ENCODE results near the gene SF3B3.
"Not testable (repeated sequence)": the region's sequence is repeated elsewhere in the genome, so short reads cannot be mapped to it uniquely, and the experiment has no call there.

The SF3B3 gene

DNA sequence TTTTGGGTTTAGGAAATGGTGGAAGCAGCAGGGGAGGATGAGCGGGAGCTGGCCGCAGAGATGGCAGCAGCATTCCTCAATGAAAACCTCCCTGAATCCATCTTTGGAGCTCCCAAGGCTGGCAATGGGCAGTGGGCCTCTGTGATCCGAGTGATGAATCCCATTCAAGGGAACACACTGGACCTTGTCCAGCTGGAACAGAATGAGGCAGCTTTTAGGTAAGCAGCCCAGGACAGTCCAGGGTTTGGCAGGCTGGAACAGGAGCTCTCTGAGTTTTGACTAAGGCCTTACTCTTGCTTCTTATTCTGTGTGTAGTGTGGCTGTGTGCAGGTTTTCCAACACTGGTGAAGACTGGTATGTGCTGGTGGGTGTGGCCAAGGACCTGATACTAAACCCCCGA is 41.4 kb downstream of the SF3B3 start:
- DNase-seq (ENCODE audit: low read depth, low spot score): no peak

DNA sequence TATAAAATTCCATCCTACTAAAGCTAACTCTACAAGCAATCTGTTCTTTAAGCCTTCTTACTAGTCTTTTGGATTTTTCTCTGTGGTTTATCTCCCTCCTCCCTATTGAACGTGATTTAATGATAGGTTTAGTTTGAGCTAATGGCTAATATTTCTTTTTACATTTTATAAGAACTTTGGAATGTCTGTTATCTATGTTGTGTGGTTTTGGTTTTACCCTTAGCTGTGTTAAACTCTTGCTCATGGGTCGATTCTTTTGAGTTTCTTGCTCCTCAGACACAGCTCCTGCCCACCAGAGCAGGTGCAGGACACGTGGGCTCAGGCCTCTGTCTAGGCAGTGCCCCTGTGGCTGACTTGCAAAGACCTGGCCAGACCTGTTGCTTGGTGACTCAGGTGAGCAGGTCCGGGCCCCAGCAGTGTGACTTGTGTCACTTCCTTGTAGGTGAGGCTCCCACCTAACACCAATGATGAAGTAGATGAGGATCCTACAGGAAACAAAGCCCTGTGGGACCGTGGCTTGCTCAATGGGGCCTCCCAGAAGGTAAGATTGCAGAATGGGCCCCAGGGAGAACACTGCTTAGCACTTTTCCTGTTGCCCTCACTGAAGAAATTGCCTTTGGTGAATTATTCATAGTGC is 45.1 kb downstream of the SF3B3 start:
- DNase-seq (ENCODE audit: low read depth, low spot score): no peak

DNA sequence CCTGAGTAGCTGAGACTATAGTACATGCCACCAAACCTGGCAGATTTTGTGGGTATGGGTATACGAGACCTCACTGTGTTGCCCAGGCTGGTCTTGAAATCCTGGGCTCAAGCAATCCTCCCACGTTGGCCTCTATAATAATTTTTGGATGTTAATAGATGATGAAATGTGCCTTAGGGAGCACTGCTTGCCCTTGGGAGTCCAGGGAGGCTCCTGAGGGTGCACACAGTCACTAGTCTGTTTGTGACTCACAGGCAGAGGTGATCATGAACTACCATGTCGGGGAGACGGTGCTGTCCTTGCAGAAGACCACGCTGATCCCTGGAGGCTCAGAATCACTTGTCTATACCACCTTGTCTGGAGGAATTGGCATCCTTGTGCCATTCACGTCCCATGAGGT is 46.1 kb downstream of the SF3B3 start:
- DNase-seq (ENCODE audit: low read depth, low spot score): no peak

DNA sequence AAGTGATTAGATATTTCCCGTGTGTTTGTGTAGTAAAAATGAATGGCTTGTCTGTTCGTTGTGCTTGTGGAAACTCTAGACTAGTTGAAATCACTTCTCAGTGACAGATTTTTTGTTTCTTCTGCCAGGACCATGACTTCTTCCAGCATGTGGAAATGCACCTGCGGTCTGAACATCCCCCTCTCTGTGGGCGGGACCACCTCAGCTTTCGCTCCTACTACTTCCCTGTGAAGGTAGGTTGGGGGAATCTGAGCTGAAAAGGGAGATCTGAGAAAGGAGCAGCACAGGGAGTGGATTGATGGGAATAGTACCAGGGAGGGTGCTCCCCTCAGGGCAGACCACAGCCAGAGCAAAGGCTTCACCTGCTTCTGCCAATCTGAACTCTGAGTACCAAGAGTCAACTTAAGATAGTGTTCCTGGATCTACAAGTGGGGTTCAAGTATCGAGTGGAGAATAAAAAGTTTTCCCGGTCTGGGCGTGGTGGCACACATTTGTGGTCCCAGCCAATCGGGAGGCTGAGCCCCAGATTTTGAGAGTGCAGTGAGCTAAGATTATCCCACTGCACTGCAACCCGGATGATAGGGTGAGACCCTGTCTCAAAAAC is 47.5 kb downstream of the SF3B3 start:
- DNase-seq (ENCODE audit: low read depth, low spot score): no peak

DNA sequence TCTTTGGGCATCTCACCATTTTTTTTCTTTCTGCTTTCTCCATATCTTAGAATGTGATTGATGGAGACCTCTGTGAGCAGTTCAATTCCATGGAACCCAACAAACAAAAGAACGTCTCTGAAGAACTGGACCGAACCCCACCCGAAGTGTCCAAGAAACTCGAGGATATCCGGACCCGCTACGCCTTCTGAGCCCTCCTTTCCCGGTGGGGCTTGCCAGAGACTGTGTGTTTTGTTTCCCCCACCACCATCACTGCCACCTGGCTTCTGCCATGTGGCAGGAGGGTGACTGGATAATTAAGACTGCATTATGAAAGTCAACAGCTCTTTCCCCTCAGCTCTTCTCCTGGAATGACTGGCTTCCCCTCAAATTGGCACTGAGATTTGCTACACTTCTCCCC is 48.0 kb downstream of the SF3B3 start:
- DNase-seq (ENCODE audit: low read depth, low spot score): no peak

DNA sequence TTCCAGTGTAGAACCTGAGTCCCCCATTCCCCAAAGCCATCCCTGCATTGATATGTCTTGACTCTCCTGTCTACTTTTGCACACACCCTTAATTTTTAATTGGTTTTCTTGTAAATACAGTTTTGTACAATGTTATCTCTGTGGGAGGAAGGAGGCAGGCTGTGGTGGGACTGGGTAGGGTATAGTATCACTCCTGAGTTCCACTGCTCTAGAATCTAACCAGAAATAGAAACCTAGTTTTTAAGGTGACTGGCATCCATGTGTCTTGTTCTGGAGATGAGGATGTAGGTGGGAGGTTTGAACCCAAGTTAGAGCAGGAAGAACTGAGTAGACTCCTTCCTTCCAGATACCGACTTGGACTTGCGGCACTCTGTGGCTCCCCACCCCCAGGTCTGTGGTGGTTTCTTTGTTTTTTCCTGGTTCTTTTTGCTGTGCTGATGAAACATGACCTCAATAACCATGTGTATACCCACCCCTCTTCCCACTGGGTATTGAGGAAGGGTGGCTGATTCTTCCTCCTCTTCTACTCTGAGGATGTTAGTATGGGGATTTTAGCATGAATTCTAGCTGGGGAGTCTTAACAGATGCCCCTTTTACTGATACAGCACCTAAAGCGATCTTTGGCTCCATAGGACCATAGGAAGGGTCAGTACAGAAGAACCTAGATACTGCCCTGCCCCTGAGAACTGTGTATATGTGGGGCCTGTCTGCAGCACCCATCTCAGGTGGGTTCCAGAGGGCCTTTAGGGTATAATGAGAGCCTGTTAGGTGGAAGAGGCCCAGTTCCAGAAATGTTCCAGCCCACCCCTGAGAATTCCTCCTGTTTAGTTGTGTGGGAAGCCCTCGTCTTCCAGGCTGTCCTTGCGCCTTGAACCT is 48.7 kb downstream of the SF3B3 start:
- DNase-seq (ENCODE audit: low read depth, low spot score): no peak

DNA sequence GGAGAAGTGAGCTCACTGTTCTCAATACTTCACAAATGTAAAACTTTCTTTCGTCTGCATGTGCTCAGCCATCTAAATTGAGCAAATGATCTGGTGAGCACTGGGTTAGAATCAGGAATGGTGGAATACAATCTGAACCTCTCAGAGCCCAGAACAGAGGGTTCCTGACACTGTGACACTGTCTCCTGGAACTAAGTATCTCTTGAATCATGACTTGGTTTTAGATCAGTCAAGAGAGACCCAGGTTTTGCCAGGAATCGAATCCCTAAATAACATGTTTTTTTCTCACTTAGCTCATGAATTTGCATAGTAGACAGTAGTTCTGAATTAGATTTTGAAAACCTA is 49.3 kb downstream of the SF3B3 start:
- DNase-seq (ENCODE audit: low read depth, low spot score): no peak

DNA sequence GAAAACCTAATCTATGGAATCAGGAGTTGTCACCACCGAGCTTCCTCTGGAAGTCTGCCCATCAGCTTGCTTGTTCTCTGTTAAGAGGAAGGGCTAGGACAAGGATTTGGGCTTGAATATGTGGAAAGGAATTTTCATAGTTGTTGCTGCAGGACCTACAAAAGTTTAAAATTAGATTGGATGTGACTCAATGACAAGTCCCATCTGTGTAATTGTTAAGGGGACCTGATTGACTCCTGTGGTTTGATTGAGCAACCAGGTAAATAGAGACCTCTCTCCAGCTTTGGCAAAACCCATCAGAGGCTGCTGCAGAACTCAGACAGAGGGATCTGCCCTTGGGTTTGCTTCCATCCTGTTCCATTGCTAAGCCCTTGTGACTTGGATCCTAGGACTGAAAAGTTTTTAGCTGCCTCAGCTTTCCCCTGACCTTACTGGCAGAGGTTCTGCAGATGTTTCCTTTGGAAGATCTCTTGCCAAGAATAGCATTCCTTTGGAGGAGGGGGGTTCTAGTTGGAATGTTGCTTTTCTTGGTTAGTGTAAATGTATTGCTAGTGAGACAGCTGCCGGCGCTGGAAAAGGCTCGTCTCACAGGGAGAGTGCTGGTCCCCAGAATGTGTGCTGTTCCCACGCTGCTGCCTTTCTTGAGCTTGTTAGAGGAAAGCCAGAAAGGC is 50.0 kb downstream of the SF3B3 start:
- peak; percentile 95 for DNase-seq (ENCODE audit: low read depth, low spot score)

DNA sequence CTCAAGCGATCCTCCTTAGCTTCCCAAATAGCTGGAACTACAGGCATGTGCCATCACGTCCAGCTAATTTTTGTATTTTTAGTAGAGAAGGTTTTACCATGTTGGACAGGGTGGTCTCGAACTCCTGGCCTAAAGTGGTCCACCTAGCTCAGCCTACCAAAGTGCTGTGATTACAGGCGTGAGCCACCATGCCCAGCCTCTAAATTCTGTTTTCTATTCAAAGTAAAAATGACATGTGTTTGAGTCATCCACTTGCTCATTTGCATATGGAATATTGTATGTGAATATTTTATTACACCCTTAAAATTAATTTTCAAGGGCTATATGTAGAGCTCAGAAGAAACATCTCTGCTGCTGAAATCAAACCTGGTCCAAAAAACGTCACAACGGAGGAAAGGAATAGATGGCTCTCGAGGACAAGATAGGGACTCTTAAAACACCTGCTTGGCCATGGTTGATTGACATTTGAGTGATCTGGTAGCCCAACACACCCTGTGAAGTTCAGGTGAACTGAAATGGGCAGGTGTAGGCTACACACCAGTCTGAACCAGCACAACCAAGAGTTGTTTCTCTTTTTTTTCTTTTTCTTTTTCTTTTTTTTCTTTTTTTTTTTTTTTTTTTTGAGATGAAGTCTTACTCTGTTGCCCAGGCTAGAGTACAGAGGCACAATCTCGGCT is 51.1 kb downstream of the SF3B3 start:
- DNase-seq (ENCODE audit: low read depth, low spot score): no peak

DNA sequence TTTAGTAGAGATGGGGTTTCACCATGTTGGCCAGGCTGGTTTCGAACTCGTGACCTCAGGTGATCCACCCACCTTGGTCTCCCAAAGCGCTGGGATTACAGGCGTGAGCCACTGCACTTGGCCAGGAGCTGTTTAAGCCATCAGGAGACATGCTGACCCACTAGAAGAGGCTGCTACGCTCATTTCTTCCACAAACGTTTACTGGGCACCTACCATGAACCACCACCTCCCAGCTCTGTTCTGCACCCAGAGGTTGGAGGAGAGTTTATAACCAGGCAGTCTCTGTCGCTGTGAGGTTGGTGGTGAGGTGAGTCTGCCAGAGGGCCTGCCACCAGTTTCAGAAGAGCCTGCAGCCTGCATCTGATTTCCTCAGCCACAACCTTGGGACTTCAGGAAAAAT is 51.8 kb downstream of the SF3B3 start:
- DNase-seq (ENCODE audit: low read depth, low spot score): no peak

DNA sequence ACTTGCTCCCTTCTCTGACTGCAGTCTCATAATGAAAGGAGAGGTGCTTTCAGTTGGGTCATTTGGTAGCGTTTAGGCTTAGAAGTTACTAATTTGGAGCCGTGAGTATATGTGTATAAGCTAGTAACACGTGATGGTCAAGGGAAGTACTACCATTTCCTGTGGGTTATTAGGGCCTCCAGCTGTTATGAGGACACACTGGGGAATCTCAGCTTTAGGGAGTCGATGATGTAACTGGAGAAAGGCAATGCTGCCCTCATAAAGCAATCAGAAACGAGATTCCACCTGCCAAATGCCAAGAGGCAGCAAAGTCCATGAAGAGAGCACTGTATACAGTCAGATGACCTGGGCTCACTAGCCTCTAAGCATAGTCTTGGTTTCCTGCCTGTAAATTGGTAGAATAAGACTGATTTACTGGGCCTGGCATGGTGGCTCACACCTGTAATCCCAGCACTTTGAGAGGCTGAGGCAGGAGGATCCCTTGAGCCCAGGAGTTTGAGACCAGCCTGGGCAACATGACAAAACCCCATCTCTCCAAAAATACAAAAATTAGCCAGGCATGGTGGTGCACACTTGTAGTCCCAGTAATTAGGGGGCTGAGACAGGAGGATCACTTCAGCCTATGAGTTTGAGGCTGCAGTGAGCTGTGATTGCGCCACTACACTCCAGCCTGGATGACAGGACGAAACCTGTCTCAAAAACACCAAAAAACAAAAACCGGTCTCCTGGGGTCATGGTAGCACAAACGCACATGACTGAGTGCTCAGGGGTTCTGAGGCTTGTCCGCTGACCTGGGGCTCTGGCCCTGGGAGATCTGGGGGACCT is 53.0 kb downstream of the SF3B3 start:
- no peak for DNase-seq (ENCODE audit: low read depth, low spot score)

DNA sequence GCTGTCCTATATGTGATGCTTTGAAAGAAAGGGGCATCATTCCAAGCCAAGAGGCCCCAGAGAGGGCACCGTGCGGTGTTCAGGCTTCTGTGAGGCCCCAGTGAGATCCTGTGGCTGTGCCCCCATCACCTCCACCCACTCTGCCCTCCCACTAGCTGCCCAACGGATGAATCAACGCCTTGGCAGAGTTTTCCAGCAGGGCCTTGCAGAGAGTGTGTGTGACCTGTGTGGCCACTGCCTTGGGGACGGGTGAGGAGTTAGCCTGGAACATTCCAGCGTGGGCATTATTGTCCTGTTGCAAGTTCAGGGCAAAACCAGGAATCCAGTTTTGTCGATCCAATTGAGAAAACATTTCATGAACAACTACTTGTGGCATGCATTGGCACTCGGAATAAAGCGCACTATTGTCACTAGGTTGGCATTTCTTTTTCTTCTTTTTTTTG is 53.7 kb downstream of the SF3B3 start:
- no peak for DNase-seq (ENCODE audit: low read depth, low spot score)

DNA sequence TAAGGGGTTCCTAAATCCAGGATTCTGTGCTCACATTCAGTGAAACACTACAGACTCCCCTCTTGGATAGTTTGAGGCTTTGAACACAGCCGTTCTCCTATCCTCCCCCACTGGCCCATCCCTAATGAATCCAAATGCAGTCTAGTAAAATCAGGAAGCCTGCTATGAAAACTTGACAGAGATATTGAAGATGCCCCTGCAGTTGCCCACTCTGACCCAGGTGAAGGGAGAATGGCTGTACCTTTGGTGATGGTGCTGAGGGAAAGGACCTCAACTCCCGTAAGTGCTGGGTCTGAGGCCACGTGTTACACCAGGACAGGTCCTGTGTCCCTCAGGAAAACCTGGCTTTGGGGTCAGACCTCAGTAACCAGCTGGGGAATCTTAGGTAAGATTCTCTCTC is 54.4 kb downstream of the SF3B3 start:
- no peak for DNase-seq (ENCODE audit: low read depth, low spot score)

DNA sequence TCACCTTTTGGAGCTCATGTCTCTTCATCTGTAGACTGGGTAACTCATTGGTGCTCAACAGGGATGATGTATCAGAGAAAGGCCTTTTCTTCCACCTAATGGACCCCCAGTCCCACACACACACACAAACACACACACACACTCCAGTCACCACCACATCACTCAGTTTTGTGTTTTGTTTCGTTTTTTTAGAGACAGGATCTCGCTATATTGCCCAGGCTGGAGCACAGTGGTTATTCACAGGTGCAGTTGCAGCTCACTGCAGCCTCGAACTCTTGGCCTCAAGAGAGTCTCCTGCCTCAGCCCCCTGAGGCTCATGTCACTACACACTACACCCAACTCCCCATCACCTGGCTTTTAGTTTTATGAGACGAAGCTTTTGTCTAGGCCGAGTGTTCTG is 55.6 kb downstream of the SF3B3 start:
- no peak for DNase-seq (ENCODE audit: low read depth, low spot score)

DNA sequence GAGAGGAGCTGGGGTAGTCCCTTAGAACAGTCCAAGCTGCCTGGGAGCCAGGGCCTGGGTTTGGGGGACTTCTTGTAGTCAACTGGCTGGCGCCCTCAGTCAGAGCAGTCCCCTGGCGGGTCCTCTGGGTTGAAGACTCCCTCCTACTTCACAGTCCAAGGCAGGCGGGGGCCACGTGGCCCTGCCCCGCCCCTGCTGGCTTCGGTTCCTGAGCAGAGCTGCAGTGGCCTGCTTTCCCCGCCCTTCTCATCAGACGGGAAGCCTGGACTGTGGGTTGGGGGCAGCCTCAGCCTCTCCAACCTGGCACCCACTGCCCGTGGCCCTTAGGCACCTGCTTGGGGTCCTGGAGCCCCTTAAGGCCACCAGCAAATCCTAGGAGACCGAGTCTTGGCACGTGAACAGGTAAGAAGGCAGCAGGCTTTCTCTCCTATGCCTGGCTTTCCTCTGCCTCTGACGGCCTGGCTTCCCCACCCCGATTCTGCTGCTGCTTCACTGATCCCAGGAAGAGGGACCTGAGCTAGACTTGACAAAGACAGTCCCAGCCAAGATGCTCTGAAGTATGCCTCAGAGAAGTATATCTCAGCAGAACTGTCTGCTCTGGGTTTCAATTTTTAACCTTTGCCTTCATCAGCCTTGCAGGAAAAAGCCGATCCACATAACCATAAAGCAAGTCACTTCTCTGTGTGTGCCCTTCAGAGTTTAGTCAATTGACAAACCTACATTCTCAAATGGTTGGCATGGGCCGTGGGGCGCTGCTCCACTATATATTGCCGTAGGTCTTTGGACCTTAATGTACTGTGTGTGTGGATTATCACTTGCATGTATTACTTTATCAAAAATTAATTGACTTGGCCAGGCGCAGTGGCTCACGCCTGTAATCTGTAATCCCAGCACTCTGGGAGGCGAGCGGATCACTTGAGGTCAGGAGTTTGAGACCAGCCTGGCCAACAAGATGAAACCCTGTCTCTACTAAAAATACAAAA is 56.3 kb downstream of the SF3B3 start:
- DNase-seq (ENCODE audit: low read depth, low spot score): no peak

DNA sequence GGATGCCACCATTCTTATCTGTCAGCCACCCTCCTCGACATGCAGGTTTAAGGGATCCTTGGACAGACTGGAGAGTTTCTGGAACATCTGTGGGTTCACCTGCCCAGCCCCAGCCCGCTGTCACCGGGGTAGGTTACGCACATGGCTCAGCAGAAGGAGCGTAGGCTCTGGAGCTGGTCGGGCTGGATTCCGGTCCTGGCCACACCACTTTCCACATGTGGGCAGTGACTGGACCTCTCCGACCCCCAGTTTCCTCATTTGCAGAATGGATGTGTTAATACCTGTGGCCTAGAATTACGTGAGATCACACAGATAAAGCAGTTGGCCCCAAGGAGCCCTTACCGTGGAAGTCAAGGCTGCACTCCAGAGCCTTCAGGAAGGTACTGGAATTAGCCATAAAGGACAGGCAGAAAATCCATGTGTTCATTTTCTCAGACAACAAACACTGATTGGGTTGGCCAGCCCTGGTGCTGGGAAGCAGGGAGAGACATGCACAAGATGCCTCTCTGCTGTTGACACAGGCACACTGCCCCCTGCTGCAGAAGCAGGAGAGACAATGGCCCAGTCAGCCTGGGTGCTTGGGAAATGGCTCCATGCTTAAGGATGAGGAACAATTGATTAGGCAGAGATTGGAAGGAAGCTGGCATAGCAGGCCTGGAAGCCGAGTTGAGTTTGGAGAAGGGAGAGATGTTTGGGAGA is 58.8 kb downstream of the SF3B3 start:
- no peak for DNase-seq (ENCODE audit: low read depth, low spot score)

DNA sequence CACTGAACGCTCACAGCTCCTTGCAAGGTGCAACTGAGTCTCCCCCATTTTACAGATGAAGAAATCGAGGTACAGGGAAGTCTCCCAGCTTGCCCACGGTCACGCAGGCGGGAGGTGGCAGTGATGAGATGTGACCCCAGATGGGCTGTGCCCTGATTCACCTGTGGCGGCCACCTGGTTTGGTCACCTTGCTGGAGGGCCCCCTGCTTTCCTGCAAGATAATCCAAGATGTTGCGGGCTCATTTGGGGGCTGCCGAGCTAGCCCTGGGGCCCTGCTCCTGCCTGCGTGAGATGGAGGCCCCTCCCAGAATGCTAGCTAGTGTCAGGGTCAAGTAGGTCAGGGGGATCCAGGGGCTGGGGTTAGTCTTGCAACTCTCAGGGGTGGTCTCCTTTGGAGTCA is 63.1 kb downstream of the SF3B3 start:
- DNase-seq (ENCODE audit: low read depth, low spot score): no peak

DNA sequence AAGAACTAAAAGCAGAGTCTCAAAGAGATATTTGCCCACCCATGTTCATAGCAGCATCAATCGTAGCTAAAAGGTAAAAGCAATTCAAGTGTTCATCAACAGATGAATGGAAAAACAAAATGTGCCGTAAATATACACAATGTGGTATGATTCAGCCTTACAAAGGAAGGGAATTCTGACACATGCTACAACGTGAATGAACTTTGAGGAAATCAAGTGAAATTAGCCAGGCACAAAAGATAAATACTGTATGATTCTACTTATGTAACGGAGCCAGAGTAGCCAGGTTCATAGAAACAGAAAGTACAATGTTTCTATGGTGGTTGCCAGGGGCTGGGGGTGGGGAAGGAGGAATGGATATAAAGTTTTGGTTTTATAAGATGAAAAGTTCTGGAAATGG is 64.9 kb downstream of the SF3B3 start:
- DNase-seq (ENCODE audit: low read depth, low spot score): no peak

DNA sequence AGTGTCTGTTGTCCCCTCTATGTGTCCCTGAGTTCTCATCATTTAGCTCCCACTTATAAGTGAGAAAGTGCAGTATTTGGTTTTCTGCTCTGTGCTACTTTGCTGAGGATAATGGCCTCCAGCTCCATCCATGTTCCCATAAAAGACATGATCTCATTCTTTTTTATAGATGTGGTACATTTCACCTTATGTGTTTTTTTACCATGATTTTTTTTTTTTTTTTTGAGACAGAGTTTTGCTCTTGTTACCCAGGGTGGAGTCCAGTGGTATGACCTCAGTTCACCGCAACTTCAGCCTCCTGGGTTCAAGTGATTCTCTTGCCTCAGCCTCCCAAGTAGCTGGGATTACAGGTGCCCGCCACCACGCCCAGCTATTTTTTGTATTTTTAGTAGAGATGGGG is 65.8 kb downstream of the SF3B3 start:
- DNase-seq (ENCODE audit: low read depth, low spot score): not testable (repeated sequence)

Data from smooth muscle cell of the brain vasculature (primary cell).